ENCODE measurements around the gene CPNE2.
"Not testable (repeated sequence)": the region's sequence is repeated elsewhere in the genome, so short reads cannot be mapped to it uniquely, and the experiment has no call there.

Gene CPNE2

GRCh38 chr16:57104706-57105105 lies 12.3 kb downstream of the CPNE2 start:
- no peaks in the 10 kb centered on the region for H3K4me1 ChIP-seq (ENCODE audit: control insufficient read depth, low read depth, low read length)
- H3K9ac ChIP-seq (ENCODE audit: low read length) = no peak overlapping the region
- no peak overlapping the region for H3K27ac ChIP-seq (ENCODE audit: low read length)
- no peak overlapping the region for H3K4me3 ChIP-seq (ENCODE audit: low read length)
- H3K9me3 ChIP-seq (ENCODE audit: control insufficient read depth, low read depth, low read length) = no peaks in the 10 kb centered on the region
- H3K27me3 ChIP-seq (ENCODE audit: control insufficient read depth, insufficient read depth, low read length) = no peaks in the 10 kb centered on the region
- H3K36me3 ChIP-seq (ENCODE audit: control insufficient read depth, low read depth, low read length) = no peaks in the 10 kb centered on the region

DNA sequence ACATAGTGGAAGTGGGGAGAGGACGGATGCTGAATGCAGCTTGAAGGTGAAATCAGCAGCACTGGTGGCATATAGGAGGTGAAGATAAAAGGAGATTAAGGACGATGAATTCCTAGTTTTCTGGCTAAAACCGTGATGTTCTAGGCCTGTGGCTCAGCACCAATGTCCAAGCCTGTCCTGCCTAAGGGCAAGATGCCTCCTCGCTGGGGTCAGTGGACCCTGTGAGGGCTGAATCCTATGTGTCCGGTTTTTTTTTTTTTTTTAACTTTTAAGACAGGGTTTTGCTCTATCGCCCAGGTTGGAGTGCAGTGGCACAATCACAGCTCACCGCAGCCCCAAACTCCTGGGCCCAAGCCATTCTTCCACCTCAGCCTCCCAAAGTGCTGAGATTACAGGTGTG lies 12.8 kb downstream of the CPNE2 start:
- Histone ChIP-seq H3K36me3 (ENCODE audit: control insufficient read depth, low read depth, low read length) (no peaks in the 10 kb centered on the region), H3K9me3 (ENCODE audit: control insufficient read depth, low read depth, low read length) (no peaks in the 10 kb centered on the region), H3K4me1 (ENCODE audit: control insufficient read depth, low read depth, low read length) (no peaks in the 10 kb centered on the region), H3K9ac (ENCODE audit: low read length) (no peak overlapping the region), H3K27ac (ENCODE audit: low read length) (no peak overlapping the region), H3K4me3 (ENCODE audit: low read length) (no peak overlapping the region), H3K27me3 (ENCODE audit: control insufficient read depth, insufficient read depth, low read length) (no peaks in the 10 kb centered on the region)

- H3K4me3 ChIP-seq (ENCODE audit: low read length) = no peak overlapping the region
- no peaks in the 10 kb centered on the region for H3K4me1 ChIP-seq (ENCODE audit: control insufficient read depth, low read depth, low read length)
- H3K9me3 ChIP-seq (ENCODE audit: control insufficient read depth, low read depth, low read length) = no peaks in the 10 kb centered on the region
- H3K36me3 ChIP-seq (ENCODE audit: control insufficient read depth, low read depth, low read length) = no peaks in the 10 kb centered on the region
- no peak overlapping the region for H3K27ac ChIP-seq (ENCODE audit: low read length)
- H3K9ac ChIP-seq (ENCODE audit: low read length) = no peak overlapping the region
- H3K27me3 ChIP-seq (ENCODE audit: control insufficient read depth, insufficient read depth, low read length) = no peaks in the 10 kb centered on the region
Observed at GRCh38 chr16:57106767-57107166, 14.4 kb downstream of the CPNE2 start.

GRCh38 chr16:57107321-57107922 lies 15.0 kb downstream of the CPNE2 start:
- H3K9me3 ChIP-seq (ENCODE audit: control insufficient read depth, low read depth, low read length) = no peaks in the 10 kb centered on the region
- H3K27ac ChIP-seq (ENCODE audit: low read length) = no peak overlapping the region
- H3K27me3 ChIP-seq (ENCODE audit: control insufficient read depth, insufficient read depth, low read length) = no peaks in the 10 kb centered on the region
- H3K4me1 ChIP-seq (ENCODE audit: control insufficient read depth, low read depth, low read length) = no peaks in the 10 kb centered on the region
- no peak overlapping the region for H3K9ac ChIP-seq (ENCODE audit: low read length)
- no peaks in the 10 kb centered on the region for H3K36me3 ChIP-seq (ENCODE audit: control insufficient read depth, low read depth, low read length)
- H3K4me3 ChIP-seq (ENCODE audit: low read length) = no peak overlapping the region

DNA sequence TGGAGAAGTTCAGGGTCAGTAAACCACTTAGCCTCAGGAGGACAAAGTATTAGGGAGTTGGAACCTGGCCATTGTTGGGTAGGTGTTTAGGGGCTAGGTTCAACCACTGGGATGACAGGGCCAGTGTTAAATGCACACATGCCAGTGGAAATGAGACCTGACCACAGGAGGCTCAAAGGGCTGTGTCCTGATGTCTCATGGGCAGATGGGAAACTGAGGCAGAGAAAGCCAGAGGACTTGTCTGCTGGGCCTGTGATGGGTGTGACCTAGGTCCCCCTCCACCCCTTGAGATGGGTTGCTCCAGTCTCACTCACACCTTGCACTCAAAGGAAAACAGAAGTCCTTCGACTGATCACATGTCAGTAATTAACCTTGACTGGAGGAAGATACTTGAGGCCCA lies 16.0 kb downstream of the CPNE2 start:
- Histone ChIP-seq H3K36me3 (ENCODE audit: control insufficient read depth, low read depth, low read length) (no peaks in the 10 kb centered on the region), H3K4me1 (ENCODE audit: control insufficient read depth, low read depth, low read length) (no peaks in the 10 kb centered on the region), H3K9ac (ENCODE audit: low read length) (no peak overlapping the region), H3K9me3 (ENCODE audit: control insufficient read depth, low read depth, low read length) (no peaks in the 10 kb centered on the region), H3K27ac (ENCODE audit: low read length) (no peak overlapping the region), H3K27me3 (ENCODE audit: control insufficient read depth, insufficient read depth, low read length) (no peaks in the 10 kb centered on the region), H3K4me3 (ENCODE audit: low read length) (no peak overlapping the region)

DNA sequence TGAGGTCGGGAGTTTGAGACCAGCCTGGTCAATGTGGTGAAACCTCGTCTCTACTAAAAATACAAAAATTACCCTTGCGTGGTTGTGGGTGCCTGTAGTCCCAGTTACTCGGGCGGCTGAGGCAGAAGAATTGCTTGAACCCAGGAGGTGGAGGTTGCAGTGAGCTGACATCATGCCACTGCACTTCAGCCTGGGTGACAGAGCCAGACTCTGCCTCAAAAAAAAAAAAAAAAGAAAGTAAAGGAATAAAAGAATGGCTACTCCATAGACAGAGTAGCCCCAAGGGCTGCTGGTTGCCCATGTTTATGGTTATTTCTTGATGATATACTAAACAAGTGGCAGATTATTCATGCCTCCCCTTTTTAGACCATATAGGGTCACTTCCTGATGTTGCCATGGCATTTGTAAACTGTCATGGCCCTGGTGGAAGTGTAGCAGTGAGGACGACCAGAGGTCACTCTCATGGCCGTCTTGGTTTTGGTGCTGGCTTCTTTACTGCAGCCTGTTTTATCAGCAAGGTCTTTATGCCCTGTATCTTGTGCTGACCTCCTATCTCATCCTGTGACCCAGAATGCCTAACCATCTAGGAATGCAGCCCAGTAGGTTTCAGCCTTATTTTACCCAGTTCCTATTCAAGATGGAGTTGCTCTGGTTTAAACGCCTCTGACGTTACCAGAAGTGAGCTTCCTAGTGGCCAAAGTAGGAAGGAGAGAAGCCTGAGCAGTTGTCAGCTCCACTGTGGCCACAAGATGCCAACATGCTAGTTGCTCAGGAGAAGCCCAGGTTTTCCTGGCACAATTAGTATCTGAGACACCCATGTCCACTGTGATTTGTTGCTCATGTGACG lies 17.1 kb downstream of the CPNE2 start:
- not testable (repeated sequence) for H3K36me3 ChIP-seq (ENCODE audit: control insufficient read depth, low read depth, low read length); H3K9ac ChIP-seq (ENCODE audit: low read length); H3K9me3 ChIP-seq (ENCODE audit: control insufficient read depth, low read depth, low read length); H3K27me3 ChIP-seq (ENCODE audit: control insufficient read depth, insufficient read depth, low read length); H3K27ac ChIP-seq (ENCODE audit: low read length); H3K4me3 ChIP-seq (ENCODE audit: low read length); H3K4me1 ChIP-seq (ENCODE audit: control insufficient read depth, low read depth, low read length)

GRCh38 chr16:57110937-57111336 lies 18.6 kb downstream of the CPNE2 start:
- Histone ChIP-seq H3K4me1 (ENCODE audit: control insufficient read depth, low read depth, low read length) (no peaks in the 10 kb centered on the region), H3K9me3 (ENCODE audit: control insufficient read depth, low read depth, low read length) (no peaks in the 10 kb centered on the region), H3K36me3 (ENCODE audit: control insufficient read depth, low read depth, low read length) (no peaks in the 10 kb centered on the region), H3K4me3 (ENCODE audit: low read length) (no peak overlapping the region), H3K27me3 (ENCODE audit: control insufficient read depth, insufficient read depth, low read length) (no peaks in the 10 kb centered on the region), H3K27ac (ENCODE audit: low read length) (no peak overlapping the region), H3K9ac (ENCODE audit: low read length) (no peak overlapping the region)

- Histone ChIP-seq H3K4me3 (ENCODE audit: low read length) (no peak overlapping the region), H3K4me1 (ENCODE audit: control insufficient read depth, low read depth, low read length) (no peaks in the 10 kb centered on the region), H3K27ac (ENCODE audit: low read length) (no peak overlapping the region), H3K36me3 (ENCODE audit: control insufficient read depth, low read depth, low read length) (no peaks in the 10 kb centered on the region), H3K9ac (ENCODE audit: low read length) (no peak overlapping the region), H3K27me3 (ENCODE audit: control insufficient read depth, insufficient read depth, low read length) (no peaks in the 10 kb centered on the region), H3K9me3 (ENCODE audit: control insufficient read depth, low read depth, low read length) (no peaks in the 10 kb centered on the region)
Observed at GRCh38 chr16:57111420-57111819, 19.0 kb downstream of the CPNE2 start.

- Histone ChIP-seq H3K9ac (ENCODE audit: low read length) (no peak overlapping the region), H3K4me3 (ENCODE audit: low read length) (no peak overlapping the region), H3K27ac (ENCODE audit: low read length) (no peak overlapping the region), H3K4me1 (ENCODE audit: control insufficient read depth, low read depth, low read length) (no peaks in the 10 kb centered on the region), H3K36me3 (ENCODE audit: control insufficient read depth, low read depth, low read length) (no peaks in the 10 kb centered on the region), H3K9me3 (ENCODE audit: control insufficient read depth, low read depth, low read length) (no peaks in the 10 kb centered on the region), H3K27me3 (ENCODE audit: control insufficient read depth, insufficient read depth, low read length) (no peaks in the 10 kb centered on the region)
Observed at GRCh38 chr16:57112403-57113041, 20.1 kb downstream of the CPNE2 start.

GRCh38 chr16:57113042-57113453 lies 20.7 kb downstream of the CPNE2 start:
- Histone ChIP-seq H3K4me3 (ENCODE audit: low read length) (no peak overlapping the region), H3K9ac (ENCODE audit: low read length) (no peak overlapping the region), H3K4me1 (ENCODE audit: control insufficient read depth, low read depth, low read length) (no peaks in the 10 kb centered on the region), H3K27ac (ENCODE audit: low read length) (no peak overlapping the region), H3K9me3 (ENCODE audit: control insufficient read depth, low read depth, low read length) (no peaks in the 10 kb centered on the region), H3K27me3 (ENCODE audit: control insufficient read depth, insufficient read depth, low read length) (no peaks in the 10 kb centered on the region), H3K36me3 (ENCODE audit: control insufficient read depth, low read depth, low read length) (no peaks in the 10 kb centered on the region)

- no peak overlapping the region for H3K9ac ChIP-seq (ENCODE audit: low read length)
- no peaks in the 10 kb centered on the region for H3K9me3 ChIP-seq (ENCODE audit: control insufficient read depth, low read depth, low read length)
- H3K27ac ChIP-seq (ENCODE audit: low read length) = no peak overlapping the region
- no peaks in the 10 kb centered on the region for H3K4me1 ChIP-seq (ENCODE audit: control insufficient read depth, low read depth, low read length)
- no peaks in the 10 kb centered on the region for H3K36me3 ChIP-seq (ENCODE audit: control insufficient read depth, low read depth, low read length)
- no peak overlapping the region for H3K4me3 ChIP-seq (ENCODE audit: low read length)
- no peaks in the 10 kb centered on the region for H3K27me3 ChIP-seq (ENCODE audit: control insufficient read depth, insufficient read depth, low read length)
Observed at GRCh38 chr16:57113664-57114063, 21.3 kb downstream of the CPNE2 start.

GRCh38 chr16:57115168-57115513 lies 22.8 kb downstream of the CPNE2 start:
- Histone ChIP-seq H3K9ac (ENCODE audit: low read length) (no peak overlapping the region), H3K36me3 (ENCODE audit: control insufficient read depth, low read depth, low read length) (no peaks in the 10 kb centered on the region)

More at GRCh38 chr16:57115168-57115513, 22.8 kb downstream of the CPNE2 start:
- no peaks in the 10 kb centered on the region for H3K27me3 ChIP-seq (ENCODE audit: control insufficient read depth, insufficient read depth, low read length)
- H3K27ac ChIP-seq (ENCODE audit: low read length) = no peak overlapping the region
- H3K4me1 ChIP-seq (ENCODE audit: control insufficient read depth, low read depth, low read length) = no peaks in the 10 kb centered on the region
- H3K9me3 ChIP-seq (ENCODE audit: control insufficient read depth, low read depth, low read length) = no peaks in the 10 kb centered on the region
- H3K4me3 ChIP-seq (ENCODE audit: low read length) = no peak overlapping the region

All from iPS-18a (cell line).